ENCODE measurements around the gene NBEA.
"Not testable (repeated sequence)": the region's sequence is repeated elsewhere in the genome, so short reads cannot be mapped to it uniquely, and the experiment has no call there.

Gene NBEA

DNA sequence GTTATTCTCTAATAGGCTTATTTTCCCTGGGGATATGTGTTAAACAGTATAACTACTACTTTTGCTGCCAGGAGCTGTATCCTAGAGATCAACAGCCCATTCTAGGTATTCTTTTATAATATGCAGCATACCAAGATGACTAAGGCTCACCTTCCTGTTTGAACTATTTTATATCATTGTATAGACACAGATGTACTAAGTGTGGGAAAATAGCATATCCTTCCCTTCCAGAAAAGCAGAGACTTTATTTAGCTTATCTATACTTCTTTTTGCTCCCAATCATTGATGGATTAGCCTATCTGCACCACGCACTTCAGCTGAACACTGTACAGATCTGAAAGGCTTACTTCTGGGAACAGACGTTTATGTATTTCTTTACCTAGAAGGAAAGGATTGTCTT is 451.8 kb downstream of the NBEA start:
- no peak for DNase-seq

DNA sequence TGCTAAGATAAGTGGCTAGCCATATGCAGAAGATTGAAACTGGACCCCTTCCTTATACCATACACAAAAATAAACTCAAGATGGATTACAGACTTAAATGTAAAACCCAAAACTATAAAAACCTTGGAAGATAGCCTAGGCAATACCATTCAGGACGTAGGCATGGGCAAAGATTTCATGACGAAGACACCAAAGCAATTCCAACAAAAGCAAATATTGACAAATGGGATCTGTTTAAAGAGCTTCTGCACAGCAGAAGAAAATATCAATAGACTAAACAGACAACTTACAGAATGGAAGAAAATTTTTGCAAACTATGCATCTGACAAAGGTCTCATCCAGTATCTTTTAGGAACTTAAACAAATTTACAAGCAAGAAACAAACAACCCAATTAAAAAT is 466.2 kb downstream of the NBEA start:
- DNase-seq, result not testable (repeated sequence)

DNA sequence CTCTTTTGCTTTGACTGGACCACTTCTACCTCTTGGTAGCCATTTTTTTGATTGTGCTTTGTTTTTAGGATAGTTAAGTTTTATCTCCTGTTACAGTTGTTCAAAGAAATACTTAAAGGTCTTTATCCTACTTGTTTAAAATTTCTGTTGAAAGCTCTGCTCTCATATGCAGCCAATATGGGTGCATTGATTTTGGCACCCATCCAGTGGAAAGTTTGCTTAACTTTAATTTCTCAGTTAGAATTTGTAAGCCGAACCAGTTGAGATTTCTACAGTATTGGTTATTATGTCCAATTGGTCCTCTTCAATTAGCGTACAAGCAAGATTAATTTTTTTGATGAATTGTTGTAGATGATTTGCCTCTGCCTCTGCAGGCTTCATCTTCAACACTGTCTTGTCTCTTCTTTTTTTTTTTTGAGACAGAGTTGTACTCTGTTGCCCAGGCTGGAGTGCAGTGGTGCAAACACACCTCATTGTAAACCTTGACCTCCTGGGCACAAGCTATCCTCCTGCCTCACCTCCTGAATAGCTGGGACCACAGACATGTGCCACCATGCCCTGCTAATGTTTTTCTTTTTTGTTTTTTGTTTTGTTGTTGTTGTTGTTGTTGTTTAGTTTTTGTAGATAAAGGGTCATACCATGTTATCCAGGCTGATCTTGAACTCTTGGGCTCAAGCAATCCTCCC is 469.1 kb downstream of the NBEA start:
- DNase-seq, result no peak

DNA sequence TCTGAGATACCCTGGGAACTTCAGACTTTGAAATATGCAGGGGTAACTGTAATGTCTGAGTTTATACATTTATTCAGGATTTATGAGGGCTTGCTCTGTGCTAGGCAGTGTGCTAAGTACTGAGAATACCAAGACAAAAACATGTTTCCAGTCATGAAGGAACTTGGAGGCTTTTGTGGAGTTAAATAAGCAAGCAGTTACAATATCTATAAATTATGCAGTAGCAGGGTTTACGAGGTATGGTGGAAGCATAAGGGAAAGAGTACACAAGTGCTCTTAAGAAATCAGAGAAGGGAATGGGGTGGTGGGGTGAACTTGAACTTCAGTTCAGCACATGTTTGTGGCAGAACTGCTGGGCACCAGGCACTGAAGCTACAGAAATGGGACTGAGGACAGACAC is 506.4 kb downstream of the NBEA start:
- DNase-seq, result no peak

DNA sequence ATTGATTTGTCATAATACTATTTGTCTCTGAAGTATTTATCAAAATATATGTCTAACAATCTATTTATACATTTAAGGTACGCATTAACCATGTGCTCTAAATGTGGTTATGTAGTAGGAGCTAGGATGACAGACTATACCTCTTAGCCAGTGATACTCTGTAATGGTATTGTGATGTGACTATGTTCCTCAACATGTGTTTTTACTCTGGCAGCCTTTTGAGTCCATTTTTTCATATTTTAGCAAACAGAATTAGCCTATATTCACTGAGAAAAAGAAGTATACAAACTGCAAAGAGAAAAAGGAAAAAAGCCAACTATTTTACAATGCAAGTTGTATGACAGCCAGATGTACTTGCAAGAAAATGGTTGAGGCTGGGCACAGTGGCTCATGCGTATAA is 507.8 kb downstream of the NBEA start:
- no peak for DNase-seq

DNA sequence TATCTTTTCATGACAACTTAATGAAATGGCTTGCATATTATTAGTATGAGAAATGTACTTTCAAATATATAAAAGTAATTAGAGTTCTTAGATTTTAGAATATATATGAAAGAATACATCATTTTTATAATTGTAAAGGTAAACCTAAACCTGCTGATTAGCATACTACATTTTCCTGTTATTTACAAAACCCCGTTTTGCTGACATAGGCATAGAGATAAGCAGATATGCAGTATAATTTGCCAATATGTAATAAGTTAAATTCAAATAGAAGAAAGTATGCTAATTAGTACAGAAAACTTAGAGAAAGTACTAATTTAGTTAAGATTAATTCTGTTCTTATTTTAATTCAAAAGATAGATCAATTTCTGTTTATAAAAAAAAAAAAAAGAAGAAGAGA is 513.0 kb downstream of the NBEA start:
- DNase-seq, result no peak

DNA sequence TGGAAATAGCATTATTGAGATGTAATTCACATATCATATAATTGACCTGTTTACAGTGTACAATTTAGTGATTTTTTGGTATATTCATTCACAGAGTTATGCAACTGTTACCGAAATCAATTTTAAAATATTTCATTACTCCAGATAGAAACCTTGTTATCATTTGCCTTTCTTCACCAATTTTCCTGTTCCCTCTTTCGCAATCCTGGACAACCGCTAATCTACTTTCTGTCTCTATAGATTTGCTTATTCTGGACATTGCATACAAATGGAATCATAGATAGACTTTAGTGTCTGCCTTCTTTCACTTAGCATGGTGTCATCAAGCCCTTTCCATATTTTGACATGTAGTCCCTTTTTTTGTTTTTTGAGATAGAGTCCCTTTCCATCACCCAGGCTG is 515.2 kb downstream of the NBEA start:
- no peak for DNase-seq

DNA sequence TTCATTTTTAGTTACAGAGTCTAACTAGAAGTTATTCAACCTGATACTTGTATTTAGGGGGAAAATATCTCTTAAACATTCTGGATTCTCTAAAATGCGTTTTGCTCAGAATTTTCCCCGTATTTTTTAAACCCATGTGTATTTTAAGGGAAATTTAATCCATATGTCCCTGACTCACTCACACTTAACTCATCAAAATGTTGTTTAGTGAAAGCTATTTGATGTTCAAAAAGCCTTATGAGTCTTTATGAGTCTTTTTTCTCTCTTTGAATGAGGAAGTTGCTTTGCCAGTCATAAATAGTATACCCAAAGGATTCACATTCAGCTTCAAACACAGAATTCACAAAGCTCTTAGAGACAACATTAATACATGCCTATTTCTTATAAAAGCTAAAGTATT is 518.0 kb downstream of the NBEA start:
- DNase-seq, result no peak

DNA sequence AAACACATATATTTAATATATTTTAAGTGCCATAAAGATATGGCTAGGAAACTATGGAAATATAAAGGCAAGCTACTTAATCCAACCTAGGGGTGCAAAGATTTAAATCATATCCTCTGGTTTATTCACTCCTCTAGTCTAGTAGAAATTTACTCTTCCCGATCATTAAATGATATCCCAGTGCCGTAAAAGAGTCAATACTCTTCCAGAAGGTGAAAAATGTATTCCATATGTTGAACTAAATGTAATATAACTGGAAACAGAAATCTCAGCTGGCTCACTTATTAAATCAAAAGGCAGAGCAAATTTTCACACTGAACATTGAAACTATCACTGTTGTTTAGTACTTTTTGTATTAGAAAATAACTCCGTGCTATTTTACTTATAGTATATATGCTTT is 523.3 kb downstream of the NBEA start:
- no peak for DNase-seq

DNA sequence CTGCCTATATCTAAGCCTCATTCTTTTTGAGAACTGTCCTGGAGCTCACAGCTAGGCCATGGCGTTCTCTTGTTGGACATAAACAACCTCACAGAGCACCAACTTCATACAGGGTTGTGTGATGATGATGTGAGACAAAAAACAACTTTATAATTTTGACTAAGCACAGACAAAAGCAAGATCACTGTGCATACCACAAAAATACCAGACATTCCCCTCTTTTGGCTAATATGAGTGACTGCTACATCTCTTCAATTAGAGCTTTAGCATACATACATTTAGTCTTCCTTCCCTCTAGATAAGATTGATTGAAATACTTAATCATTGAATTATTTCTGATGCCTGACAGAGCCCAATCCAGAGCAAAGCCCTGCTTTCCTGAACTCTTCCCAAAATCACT is 526.1 kb downstream of the NBEA start:
- DNase-seq, result no peak

DNA sequence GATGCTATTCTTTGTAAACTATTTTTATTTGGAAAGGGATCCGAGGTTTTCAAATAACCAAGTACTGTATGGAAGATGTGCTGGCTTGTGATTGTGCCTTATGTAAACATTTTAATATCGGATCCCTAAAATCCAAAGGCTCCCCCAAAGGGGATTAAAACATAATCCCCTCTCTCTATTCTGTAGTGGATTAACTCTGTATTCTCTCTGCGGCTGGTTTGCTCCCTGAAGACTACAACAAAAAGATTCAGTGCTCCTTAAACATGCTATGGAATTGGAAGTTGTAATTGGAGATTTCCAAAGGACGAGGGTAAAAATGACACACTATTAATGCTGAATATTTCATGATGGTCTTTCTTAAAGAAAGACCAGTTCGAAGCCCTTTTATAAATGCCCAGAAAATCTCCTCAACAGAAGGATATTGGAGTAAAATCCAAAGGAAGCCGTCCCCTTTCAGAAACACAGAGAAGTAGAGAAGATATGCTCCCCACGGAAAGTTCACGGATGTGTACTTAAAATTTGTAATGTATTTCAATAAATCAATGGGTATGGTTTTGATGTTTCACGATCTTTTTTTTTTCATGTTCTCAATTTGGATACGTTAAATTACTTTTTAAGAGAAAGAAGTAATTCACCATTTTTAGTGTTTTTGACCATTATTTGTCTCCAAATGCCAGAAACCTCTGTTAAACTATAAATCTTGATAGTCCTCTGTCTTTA is 527.9 kb downstream of the NBEA start:
- no peak for DNase-seq

DNA sequence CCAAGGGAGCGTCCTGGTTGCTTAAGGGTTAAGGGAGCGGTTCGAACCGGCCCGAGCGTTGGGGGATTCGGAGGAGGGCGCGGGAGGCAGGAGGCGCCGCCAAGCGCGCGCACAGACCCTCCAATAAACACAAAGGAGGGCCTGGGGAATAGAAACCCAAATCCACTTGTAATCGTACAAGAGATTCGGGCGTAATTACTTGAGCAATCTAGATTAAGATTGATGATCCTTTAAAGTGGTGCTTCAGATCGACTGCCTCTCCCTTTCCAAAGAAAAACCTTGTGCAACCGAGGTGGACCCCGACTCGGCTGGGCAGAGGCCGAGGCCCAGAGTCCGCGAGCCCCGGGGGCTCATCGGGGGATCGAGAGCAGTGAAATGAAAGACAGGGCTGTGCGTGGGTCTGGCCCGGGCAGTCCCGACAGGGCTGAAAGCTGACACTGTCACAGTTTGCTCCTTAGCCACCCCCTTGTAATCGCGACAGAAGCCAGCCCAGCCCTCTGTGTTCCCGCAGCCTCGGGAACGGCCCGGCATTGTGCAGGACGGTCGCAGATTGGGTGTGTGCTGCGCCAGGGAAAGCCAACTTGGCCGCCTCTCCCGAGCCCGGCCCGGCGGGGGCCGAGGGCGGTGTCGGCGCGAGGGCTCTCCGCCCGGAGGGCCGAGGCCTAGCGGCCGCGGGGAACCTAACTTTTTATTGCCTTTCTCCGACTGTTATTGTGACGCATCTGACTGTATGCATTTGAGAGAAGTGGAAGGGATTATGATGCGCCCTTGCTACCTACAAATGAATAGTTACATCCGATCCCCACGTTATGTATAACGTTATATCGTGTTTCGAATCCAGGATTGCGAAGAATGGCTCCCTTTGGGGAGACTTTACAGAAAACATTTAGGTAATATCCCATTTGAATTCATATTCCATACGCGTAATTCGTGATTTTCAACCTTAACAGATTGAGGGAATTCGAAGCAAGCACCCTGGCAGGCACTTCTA is 528.9 kb downstream of the NBEA start:
- DNase-seq, result peak; percentile 45

DNA sequence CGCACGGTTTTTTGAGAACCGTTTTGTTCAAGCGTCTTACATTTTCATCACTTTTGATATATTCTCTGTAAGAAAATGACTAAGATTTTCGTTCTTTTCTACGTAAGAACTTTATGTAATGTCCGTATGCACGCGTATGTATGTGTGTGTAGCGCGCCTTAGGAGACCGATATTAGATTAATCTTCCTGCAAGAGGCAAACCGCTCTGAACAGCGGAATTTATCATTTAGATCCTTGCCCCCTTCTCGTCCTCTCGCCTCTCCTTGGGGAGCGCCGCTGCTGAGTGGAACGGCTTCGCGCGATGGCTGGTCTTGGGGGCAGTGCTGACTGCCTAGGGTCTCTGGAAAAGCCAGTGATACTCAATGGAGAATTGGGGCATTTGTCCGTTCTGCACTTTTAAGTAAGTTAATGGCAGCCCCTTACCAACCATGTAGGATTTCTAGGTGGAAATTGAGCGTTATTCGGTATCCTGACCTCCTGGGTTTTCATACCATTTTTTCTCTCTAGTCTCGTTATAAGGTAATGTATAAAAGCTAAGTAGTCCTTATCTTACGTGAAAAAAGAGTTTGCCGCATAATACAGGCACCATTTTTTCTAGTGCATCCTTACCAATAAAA is 529.7 kb downstream of the NBEA start:
- DNase-seq, result no peak

DNA sequence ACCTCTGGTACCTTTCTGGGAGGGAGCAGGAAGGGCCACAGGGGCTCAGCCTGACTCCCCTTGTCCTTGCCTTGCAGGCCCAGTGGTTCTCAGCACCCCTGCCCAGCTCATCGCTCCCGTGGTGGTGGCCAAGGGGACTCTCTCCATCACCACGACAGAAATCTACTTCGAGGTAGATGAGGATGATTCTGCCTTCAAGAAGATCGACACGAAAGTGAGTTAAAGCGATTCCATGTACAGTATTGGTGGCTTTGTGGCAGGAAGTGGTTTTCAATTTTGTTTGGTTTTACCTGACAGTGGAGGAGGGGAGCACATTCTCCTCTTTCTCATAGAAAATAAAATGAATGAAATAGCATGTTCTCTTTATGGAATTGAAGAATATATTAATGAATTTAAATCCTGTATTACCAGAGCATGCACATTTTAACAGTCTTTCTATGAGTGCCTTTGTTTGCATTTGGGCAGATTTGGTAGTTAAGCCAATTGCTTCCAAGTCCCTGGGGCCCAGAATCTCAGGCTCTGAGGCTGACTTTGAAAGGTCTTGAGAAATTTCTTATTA is 530.3 kb downstream of the NBEA start:
- DNase-seq, result no peak

DNA sequence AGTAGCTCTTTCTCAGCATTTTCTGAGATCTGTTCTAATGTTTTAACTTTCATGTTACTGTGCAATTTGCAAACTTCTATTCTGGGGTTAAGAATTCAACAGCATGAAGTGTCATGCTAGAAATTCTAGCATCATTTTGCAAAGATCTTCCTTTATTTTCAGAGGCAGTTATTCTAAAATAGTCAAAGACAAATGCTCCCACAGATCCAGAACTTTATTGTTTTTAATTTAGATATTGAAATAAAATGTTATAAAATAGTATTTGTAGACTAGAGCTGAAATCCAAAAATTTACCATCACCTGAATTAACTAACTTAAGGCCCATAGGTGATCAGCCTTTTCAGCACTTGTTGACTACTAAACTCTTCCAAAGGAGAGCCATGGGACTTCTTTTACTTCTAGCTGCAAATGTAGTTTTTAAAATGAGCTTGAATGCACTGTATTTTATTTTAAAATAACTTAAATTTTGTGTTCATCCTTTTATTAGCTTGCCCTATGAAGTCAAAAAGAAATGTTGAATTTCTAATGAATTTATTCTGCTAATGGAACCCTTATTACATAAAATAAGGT is 531.2 kb downstream of the NBEA start:
- no peak for DNase-seq

DNA sequence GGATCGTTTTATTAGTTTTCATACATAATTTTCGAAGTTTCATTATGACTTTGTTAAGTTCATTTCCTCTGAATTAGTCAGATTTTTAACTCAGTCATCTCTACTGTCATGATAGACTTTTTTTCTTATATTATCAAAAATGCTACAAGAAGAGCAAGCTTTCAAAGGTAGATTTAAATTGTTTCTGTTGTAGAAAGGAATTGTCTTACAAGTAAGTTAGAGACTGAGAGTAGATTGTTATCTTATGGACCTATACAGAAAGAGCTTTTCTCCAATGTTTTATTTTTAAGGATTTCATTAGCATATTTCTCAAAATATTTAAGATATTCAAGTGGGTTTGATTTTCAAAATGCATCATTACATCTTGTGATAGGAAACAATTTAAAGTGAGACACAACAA is 531.7 kb downstream of the NBEA start:
- DNase-seq, result no peak

DNA sequence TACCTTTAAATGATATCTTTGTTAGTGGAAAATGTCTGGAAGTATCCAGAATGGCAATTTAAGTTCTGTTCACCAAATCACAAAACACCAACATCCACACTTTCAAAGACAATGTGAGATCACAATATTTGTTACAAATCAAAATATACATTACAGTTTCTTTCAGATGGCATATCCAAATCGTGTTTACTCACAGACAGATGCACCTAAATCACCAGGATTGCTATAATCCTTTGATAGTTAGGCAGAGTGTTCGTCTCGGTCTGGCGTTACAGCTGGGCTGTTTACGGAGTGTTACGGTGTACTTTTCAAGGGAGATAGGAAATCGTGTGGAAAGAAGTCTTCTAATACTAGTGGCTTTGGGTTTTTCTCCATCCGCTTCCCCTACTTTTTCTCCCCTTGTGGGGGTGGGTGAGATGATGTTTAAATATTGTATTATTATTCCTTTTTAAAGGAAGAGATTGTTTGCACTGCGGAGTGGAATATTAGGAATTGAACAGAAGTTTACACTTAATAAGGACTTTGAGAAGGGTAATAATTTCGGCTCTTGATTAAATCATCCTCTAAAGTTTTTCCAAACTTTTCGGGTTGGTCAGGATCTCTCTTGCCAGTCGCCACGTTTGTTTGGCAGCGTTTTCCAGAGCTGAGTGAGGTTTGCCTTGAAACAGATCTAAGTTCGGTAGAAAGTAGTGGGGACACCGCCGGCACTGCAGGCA is 532.6 kb downstream of the NBEA start:
- no peak for DNase-seq

DNA sequence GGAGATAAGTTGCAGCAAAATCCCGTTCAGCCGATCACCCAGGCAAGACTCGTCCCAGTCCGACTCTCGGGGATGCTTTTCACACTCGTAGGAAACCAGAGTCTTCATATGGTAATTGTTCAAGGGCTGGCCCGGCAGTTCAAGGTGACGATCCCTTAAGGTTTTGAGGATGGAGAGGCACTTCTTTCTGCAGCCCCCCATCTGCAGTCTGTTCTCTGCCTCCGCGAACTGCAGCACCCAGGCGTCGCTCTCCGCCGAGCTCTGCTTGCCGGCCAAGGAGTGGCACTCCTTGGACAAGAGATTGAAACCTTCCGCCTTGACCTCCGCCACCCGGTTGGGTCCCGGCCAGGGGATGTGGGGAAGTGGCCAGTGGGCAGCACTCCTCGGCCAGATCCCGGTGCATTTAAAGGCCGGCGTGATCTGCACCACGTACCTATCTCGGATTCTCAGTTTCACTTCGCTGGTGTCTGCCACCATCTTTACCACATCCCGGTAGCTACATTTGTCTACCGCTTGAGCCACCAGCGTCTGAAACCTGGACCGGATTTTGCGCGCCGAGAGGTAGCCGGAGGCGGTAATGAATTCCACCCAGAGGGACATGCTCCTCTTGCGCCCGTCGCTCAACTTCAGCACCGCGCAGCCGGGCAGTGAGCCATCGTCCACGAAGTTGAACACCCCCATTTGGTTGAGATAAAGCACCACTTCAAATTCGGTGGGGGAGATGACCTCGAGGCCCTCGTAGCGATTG is 533.3 kb downstream of the NBEA start:
- DNase-seq, result no peak

DNA sequence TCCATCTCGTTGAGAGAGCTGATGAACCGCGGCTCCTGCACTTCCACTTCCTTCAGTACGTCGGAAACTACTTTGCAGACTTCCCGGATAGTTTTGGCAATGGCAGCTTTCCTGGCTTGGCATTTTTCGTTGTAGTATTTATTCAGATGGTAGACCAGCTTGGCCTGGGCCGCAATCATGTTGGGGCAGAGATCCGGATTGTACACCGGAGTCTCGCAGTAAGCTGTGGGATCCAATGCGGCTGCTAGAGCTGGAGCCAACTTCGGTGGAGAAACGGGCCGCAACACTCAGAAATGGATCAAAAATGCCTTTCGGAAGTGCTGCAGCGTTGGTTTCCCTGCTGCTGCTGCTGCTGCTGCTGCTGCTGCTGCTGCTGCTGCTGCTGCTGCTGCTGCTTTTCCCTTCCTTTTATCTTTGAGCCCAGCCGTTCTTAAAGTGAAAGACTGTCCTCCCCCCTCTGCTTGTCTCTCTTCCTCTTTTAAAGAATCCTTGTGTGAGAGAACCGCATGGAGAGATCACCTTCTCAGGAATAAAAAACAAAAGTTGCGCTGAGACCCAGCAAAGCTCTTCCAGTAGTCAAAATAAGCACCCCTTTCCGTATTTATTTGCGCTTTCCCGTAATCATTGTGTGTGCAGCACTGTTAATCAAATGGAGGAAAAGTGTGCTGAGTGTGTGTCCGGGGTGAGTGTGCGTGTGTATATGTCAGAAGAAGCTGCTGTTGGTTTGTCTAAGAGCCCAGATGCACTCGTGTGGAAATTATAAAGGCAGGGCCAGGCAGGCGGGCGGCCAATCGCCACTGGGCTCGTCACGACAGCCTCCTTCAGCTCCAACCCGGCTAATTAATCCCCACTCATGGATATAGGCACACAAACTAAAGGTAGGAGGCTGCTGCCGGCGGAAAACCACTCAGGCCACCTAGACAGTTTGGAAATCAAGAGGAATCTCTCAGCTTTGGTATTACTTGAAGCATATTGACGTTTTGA is 534.2 kb downstream of the NBEA start, which contains the start of gene MAB21L1:
Gene MAB21L1, minus strand, starts transcription at position 730 of the 984 bp plus-strand sequence. Its CDS starts 551 bp downstream, at position 179.
- DNase-seq, result peak; percentile 85

Data from amniotic stem cell (primary cell).